CD4-positive, alpha-beta T cell treated with Interleukin-17A for 4 hours (primary cell): ENCODE measurements around the gene APBB1IP.
"Not testable (repeated sequence)": the region's sequence is repeated elsewhere in the genome, so short reads cannot be mapped to it uniquely, and the experiment has no call there.

Experiments
- DNase-seq: peaks from one replicate; pipeline ENCODE4 v3.0.0-alpha.2; 2020; ENCODE audit warnings: mixed read lengths

Gene APBB1IP, protein sequence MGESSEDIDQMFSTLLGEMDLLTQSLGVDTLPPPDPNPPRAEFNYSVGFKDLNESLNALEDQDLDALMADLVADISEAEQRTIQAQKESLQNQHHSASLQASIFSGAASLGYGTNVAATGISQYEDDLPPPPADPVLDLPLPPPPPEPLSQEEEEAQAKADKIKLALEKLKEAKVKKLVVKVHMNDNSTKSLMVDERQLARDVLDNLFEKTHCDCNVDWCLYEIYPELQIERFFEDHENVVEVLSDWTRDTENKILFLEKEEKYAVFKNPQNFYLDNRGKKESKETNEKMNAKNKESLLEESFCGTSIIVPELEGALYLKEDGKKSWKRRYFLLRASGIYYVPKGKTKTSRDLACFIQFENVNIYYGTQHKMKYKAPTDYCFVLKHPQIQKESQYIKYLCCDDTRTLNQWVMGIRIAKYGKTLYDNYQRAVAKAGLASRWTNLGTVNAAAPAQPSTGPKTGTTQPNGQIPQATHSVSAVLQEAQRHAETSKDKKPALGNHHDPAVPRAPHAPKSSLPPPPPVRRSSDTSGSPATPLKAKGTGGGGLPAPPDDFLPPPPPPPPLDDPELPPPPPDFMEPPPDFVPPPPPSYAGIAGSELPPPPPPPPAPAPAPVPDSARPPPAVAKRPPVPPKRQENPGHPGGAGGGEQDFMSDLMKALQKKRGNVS

DNA sequence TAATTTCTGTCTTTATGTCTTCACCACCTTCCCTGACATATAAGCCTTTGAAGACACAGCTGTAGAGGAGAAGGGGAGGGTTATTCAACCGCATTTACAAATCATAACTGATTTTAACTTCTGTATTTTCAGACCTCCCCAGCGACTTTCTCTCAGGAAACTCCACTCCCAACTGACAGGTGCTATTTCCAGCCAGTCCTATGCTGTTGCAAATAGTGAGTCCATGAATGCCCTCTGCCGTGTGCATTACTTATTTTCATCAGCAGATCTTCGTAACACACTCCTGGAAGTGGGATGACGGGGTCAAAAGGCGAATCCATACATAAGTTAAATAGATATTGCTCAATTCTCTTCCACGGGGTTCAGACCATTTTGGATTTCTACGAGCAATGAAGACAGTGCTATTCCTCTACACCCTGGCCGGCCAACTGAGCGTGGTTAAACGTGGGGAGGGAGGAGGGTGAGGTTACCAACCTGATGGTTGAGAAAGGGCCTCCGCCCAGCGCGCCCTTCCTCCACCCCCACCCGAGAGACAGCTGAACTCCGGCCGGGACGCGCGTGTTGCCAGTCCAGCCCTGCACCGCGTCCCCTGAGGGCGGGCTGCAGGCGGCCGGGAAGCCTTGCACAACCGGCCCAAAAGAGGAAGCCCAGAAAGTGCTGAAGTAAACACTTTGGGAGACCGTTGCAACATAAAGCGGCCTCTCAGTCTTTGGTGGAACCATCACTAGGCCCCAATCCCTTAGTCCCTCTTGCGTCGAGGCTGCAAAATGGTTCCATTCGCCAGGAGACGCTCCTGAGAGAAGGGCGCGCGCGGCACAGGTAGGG lies at the start of gene APBB1IP:
Gene APBB1IP, plus strand, starts transcription at position 705 of the 825 bp plus-strand sequence. CDS start 53,986 bp downstream, outside the sequence.
- DNase-seq: peak; percentile 62

DNA sequence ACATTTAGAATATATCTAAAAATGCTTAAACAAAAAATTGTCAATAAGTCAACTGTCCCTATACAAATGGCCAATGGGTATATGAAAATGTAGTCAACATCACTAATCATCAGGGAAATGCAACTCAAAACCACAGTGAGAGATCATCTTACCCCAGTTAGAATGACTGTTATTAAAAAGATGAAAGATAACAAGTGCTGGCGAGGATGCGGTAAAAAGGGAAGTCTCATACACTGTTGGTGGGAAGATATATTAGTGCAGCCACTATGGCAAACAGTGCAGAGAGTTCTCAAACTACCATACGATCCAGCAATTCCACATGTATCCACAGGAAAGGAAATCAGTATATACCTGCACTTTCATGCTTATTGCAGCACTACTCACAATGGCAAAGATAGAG lies 48.6 kb upstream of the APBB1IP start:
- DNase-seq: no peak

DNA sequence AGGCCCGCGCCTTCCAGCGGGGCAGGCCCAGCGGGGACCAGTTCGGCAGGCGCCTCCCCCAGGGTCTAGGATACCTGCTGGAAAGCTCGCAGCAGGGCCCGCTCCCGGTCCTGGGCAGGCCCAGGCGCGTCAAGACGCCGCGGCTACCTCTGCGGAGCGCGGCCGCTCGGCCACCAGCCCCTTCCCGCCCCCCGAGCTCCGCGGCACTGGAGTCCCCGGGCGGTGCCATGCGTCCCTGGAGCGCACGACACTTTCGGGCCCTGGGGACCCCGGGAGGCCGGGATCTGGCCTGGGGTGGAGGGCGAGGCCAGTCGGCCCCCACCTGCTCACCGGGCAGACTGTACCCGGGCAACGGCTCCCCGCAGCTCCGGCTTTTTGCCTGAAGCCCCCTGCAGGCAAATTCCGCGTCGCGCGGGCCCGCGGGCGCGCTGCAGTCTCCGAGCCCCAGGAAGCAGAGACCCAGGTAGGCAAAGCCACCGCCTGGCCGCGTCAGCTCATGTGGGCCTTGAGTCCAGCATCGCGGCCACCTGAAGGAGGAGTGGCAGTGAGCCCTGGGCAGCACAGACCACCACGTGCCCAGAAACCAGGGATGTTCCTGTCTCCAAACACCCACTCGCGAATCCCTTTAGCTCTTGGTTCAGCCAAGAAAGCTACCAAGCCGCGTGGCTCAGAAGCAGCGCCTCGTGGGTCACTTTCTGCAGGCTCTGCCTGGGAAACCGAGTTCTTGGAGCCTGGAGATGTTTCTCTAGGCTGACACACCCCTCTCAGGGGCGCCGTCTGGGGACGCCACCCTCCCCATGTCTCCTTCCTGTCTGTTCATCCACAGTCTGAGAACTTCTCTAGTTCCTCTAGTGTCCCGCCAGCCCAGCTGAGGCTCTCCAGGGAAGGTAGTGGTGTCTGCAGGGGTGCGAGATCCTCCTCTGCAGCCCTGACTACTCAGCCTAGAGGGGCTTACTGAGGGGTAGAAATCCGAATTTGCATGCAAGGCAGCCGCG lies 46.1 kb upstream of the APBB1IP start:
- peak; percentile 32 for DNase-seq

DNA sequence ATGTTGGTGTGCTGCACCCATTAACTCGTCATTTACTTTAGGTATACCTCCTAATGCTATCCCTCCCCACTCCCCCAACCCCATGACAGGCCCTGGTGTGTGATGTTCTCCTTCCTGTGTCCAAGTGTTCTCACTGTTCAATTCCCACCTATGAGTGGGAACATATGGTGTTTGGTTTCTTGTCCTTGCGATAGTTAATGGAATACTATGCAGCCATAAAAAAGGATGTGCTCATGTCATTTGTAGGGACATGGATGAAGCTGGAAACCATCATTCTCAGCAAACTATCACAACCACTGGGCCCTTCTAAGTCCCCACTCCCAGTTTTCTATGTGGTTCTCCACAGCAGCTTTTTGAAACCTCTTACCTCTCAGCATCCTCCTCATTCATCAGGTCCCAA lies 39.8 kb upstream of the APBB1IP start:
- DNase-seq: not testable (repeated sequence)

DNA sequence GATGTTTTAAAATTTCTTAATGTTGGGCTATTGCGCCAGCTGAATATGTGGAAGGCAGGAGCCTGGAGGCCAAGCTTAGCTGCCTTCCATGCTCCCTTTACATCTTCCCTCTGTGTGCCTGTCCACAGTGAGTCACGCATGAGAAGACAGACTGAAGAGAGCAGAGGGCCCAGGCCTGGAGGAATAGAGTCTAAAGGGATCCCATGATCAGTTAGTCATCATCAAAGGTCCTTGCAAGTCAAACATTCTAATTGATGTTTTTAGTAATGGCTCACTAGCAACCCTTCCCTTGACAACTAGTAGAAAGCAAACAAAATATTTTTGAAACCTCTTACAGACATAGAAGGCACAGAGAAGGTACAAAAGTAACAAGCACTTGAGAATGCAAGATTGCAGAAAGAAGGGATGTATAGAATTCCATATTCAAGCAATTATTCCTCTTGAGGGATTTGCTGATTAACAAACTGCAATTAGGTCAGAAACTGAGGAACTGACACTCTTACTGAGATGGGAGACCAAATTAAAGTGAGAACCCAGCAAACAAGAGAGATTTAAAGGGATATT lies 30.7 kb upstream of the APBB1IP start:
- peak; percentile 15 for DNase-seq

DNA sequence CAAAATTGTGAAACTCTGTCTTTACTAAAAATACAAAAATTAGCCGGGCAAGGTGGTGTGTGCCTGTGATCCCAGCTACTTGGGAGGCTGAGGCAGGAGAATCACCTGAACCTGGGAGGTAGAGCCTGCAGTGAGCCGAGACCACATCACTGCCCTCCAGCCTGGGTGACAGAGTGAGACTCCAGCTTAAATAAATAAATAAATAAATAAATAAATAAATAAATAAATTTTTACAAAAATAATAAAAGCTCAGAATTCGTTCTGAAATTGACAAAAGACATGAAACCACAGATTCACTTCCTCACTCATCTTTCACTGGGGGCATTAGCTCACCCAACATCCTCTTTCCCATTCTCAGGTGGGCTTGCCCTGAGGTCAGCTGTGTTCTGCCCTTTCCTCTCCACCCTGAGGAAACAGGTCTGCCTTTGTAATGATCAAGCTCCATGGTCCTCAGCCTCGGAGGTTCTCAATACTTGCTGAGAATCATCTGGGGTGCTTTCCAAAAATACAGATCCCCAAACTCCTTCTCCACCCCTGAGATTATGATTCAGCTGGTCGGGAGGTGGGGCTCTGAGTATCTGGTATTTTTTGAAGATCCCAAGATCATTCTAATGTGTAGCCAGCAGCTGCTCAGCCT lies 29.2 kb upstream of the APBB1IP start:
- DNase-seq: no peak

DNA sequence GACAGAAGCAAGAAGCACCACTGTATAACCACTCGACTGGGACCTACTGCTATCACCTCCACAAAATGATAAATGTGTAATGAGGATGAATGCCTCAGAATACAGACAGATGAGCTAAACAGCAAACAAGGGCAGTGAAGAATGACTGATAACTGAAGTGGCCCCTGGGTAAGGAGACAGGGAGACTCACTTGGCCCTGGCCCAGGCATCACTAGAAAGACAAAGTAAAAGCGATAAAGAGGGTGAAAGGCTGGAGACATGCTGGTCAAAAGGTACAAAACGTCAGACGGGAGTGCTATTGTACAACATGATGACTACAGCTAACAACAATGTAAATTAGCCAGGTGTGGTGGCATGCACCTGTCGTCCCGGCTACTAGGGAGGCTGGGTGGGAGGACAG lies 27.8 kb upstream of the APBB1IP start:
- DNase-seq: no peak

DNA sequence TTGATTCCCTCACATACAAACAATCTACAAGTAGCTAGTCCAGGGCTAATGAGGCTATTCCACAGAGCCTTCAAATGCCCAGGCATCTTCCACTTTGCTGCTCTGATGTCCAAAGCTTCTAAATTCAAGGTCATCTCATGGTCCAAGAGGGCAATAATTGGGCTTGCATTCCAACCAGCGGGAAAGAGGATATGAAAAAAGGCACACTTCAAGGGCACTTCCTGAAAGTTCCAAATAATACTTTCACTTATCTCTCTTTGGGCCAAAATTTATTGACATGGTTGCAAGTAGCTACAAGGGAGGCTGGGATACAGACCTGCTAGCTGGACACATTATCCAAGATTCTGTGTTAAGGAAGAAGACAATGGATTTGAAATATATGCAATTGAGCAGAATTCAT lies 25.2 kb upstream of the APBB1IP start:
- no peak for DNase-seq

DNA sequence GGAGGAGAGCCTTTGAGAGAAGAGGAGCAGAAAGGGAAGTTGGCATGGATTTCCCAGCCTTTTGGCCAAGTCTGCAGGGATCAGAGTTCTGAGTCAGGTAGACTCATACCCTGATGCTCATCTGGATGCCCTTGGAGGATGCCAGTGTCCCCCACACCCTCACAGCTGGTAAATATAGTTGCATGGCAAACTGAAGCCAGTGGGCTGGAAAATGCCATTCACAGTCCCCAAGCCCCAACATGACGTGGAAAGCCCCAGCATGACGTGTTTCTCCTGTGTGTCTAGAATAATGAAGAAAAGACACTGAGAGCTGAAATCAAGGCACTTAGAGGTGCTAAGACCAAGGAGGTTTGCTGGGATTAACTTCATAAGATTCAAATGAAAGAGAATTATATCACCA lies 24.8 kb upstream of the APBB1IP start:
- no peak for DNase-seq

DNA sequence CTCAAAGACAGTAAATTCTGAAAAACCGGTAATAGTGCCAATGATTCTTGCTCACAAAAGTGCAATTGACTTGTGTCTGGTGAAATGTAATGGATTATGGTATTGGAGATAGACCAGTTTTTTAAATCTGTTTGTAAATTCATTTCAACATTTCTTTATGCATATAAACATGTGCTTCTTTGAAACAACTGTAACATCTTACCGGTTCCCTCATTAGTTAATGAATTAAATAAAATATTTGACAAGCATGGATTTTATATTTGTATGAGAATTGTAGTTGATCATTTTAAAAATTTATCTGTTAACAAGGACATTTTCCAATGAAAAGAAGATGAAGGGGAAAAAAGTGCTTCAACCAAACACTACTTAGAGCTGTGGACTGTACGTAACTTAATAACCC lies 21.0 kb upstream of the APBB1IP start:
- no peak for DNase-seq

DNA sequence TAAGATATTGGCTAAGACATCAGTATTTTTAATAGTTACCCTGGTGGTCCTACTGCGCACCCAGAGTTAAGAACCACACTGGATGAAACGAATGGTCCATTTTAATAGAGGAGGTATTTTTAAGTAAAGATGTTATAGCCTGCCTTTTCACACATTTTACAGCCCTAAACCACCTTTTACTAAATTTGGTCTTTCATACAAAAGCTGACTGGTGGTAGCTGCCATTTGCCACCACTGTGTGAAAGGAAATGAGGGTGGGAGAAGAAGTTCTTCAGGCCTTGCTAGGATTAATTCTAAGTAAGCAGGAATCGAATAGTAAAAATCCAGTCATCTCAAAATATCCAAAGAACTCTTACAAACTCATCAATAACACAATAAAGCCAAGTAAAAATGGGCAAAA lies 15.2 kb upstream of the APBB1IP start:
- no peak for DNase-seq

DNA sequence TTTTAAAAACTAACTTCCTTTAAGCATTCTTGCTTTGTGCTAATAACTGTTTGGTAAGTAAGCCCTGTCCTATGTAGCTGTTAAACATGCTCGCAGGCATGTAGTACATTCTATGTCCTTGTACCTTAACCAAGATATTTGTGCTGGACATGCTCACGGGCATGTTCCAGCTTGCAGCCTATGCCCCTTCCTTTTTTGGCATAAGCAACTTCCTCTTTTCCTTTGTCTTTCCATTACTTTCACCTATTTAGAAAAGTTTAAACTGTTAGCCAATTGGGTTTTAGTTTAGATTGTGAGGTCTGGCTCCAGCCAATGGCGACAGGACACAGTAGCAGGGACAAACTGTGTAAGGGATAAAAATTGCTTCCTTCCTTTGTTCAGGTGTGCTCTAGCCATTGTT lies 14.4 kb upstream of the APBB1IP start:
- no peak for DNase-seq

DNA sequence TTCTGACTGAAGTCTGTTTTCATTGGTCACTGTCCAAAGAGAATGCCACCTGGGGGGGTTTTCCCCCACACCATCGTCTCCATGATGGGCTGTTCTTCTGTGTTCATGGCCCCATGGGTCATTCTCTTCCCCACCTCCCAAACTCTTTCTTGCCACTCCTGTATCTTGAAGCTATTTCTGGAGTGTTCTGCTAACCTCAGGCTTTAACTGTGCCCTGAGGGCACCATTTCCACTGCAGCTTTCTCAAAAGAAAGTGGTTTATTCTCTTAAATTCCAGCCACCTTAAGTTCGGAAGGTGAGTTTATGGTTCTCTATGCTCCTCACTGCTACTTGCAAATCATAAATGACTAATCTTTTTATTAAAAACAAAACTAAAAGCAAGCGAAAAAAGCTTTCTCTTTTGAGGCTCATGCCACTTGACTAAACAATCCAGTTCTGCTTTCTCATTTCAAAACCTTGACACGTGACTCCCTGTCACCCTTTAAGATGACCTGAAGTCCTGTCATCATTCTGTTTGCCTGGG lies 7.4 kb upstream of the APBB1IP start:
- peak; percentile 7 for DNase-seq

DNA sequence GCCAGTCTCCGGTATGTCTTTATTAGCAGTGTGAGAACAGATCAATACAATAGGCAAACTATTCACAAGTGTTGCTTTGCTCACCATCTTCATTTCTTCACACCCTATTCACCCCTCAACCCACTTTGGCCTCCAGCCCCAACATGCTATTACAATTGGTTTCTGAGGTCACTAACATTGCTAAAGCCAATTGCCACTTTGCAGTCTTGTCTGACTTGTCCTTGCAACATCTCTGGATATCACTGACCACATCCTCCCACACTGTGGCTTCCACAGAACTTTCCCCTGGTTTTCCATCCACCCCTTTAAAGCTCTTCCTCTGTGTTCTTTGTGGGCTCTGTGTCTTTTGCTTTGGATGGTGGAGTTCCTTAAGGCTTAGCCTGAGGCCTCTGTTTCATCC lies 5.2 kb upstream of the APBB1IP start:
- no peak for DNase-seq

DNA sequence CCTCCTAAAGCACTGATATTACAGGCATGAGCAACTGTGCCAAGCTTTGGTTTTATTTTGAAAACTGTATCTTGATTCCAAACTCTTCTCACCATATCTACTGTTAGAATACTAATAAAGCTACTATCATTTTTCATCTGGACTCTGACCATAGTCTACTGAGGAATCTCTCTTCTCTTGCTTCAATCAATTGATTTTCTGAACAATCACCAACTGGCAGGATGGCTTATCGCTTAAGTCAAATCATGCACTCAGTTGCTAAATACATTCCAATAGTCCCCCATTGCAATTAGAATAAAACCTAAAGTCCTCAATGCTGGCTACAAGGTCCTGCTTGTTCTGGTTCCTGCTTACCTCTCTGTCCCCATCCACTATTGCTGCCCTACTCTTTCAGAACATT lies 2.3 kb upstream of the APBB1IP start:
- no peak for DNase-seq

DNA sequence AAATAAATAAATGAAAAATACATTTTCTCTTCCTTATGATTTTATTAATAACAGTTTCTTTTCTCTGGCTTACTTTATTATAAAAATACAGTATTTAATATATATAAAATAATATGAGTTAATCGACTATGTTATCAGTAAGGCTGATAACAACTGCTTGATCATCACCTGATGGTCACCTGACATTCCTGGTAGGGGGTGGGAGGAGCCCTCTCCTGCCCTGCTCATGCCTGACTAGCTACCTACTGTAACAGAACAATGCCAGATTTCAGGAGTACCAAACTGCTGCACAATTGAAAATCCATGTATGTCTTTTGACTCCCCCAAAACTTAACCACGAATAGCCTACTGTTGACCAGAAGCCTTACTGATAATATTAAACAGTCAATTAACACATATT lies 1.3 kb upstream of the APBB1IP start:
- peak; percentile 24 for DNase-seq

DNA sequence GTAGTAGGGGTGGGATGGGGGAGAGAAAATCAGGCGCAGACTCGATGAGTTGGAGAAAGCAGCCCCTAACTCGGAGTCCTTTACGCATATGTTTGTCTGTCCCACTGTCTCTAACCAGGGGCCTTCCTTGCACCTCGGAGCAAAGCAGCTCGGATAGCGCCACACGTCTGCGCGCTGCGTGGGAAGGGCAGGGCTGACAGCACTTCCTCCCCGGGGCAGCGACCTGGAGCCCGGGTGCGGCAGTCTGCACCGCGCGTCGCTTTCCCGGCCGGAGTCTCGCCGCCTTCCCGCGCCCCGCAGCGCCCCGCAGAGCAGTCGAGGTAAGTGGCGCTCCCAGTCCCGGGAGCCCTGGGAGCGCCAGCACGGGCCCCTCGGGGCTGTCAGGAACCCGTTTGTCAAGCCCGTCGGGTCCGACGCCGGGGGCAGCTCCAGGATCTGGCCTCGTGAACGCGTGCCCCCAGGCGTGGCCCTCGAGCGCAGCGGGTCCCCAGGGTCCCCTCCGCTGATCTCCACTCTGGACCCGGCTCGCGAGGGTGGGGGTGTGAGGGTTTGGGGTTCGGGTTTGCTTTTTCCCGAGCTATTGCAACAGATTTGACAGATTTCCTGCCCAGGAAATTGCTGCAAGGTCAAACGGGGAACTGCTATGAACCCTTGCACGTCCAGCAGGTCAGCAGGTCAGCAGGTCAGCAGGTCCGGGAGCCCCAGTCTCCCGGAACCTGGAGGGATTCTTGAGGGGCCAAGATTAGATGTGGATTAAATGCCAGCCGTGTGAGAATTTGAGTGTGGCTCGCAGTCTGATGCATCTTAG lies 597 bp downstream of the APBB1IP start:
- DNase-seq: peak; percentile 81

DNA sequence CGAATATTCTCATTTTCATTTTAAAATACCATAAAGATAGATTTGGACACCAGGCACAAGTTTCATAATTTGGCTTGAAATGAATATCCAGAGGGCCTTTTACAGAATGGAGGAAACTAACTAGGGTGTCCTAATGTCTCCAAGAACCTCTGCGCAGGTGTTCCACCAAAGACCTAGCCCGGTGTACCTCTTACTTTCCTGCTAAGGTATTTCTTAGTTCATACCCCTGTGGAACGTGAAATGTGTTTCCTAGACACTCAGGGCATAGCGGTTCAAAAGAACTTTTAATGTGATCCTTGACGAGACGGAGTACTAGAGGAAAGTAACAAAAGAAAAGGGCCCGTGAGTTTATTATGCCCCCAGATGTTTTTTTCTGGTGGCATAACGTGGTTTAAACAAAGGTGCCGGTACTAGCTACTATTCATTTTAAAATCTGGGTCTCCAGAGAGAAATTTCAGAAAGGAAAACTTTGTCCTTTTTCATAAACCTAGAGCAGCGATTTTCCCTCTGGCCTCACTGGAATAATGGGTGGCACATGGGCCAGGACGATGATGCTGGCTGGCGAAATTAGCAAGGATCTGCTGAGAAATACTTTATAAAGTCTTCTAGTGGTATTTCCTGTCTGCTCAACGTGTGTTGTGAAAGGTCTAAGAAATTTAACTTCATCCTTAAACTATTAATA lies 1.4 kb downstream of the APBB1IP start:
- peak; percentile 30 for DNase-seq

DNA sequence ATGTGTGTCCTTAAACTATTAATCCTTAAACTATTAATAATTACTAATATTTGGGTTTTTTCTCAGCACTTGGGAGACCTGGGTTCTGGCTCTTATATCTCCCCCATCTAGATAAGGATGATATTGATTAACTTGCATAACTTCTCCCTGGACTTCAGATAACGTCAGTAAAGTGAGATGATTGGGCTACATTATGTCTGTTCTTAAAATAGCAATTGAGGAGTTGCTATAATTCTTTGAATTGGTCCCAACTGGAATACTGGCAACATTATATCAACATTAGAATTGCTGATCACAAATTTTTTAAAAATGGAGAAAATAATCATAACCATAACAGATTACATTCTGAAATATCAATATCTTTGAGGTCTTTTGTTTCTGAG lies 1.9 kb downstream of the APBB1IP start:
- DNase-seq: no peak
